Right atrium auricular region (tissue), 2 donors: ENCODE data around the gene TRPV3. TPM values are rescaled to one million over a fixed set of nuclear protein-coding genes. Genes with fewer than 3 reads are reported as not detected.
"Not testable (repeated sequence)": the region's sequence is repeated elsewhere in the genome, so short reads cannot be mapped to it uniquely, and the experiment has no call there.

ENCODE experiments used
- DNase-seq: peaks from one replicate; pipeline ENCODE4 v3.0.0-alpha.2; 2019; ENCODE audit warnings: low spot score
- H3K27ac ChIP-seq, 2 donors: fragments of 200-600 bp; sonication (generic); 1 replicate in 1 of 2; 2 replicates in 1 of 2; pipeline ENCODE4 v1.5.1; 2016 to 2019
- H3K27me3 ChIP-seq, 2 donors: fragments of 200-600 bp; sonication (generic); one replicate each; pipeline versions ENCODE4 v1.5.1 to v1.6.0; 2017 to 2019
- H3K36me3 ChIP-seq: fragments of 200-600 bp; sonication (generic); one replicate; pipeline ENCODE4 v1.5.1; 2016
- H3K4me1 ChIP-seq, 2 donors: fragments of 200-600 bp; sonication (generic); one replicate each; pipeline versions ENCODE4 v1.5.1 to v1.6.0; 2017 to 2019
- H3K4me3 ChIP-seq, 2 donors: fragments of 200-600 bp; sonication (generic); 1 replicate in 1 of 2; 2 replicates in 1 of 2; pipeline ENCODE4 v1.5.1; 2017 to 2019; ENCODE audit warnings: mild to moderate bottlenecking in 1 of 2, moderate library complexity in 1 of 2
- H3K9me3 ChIP-seq, 2 donors: fragments of 200-600 bp; sonication (generic); one replicate each; pipeline ENCODE4 v1.5.1; 2019
- CTCF ChIP-seq, 2 donors: fragments of 200-600 bp; sonication (generic); IDR thresholded peaks; one replicate each; pipeline ENCODE4 v1.5.1; 2019; ENCODE audit warnings: antibody characterized with exemption in 2 of 2
- total RNA-seq, 2 donors: library from RNA; depleted of rRNA; stranded (reverse); fragments of >200 nt; gene quantifications; one replicate each; pipeline ENCODE4 v1.1.0, GENCODE V29; 2016

Gene TRPV3
- total RNA-seq, 2 donors from 2014 or later = 0.51 to 2.8 TPM

GRCh38 chr17:3572231-3572630, 14.6 kb upstream of the TRPV3 start:
- no peak for DNase-seq
- Histone ChIP-seq H3K27me3 (no peaks in the 10 kb centered on the region), H3K36me3 (peaks cover 19% of the 10 kb centered on the region), H3K4me3 (no peak overlapping the region), H3K4me1 (no peaks in the 10 kb centered on the region), H3K27ac (no peak overlapping the region), H3K9me3 (no peaks in the 10 kb centered on the region)
- no peak for TF ChIP-seq CTCF (IDR thresholded peaks at IDR 0.05)

- no peak overlapping the region for H3K27ac ChIP-seq
- no peak overlapping the region for H3K4me3 ChIP-seq
- H3K9me3 ChIP-seq = no peaks in the 10 kb centered on the region
- no peak for DNase-seq
- H3K4me1 ChIP-seq = no peaks in the 10 kb centered on the region
- H3K36me3 ChIP-seq = peaks cover 19% of the 10 kb centered on the region
- no peaks in the 10 kb centered on the region for H3K27me3 ChIP-seq
- no peak for TF ChIP-seq CTCF (IDR thresholded peaks at IDR 0.05)
Measured at GRCh38 chr17:3571043-3571900, 13.7 kb upstream of the TRPV3 start.

GRCh38 chr17:3569534-3570137, 12.0 kb upstream of the TRPV3 start:
- Histone ChIP-seq H3K9me3 (no peaks in the 10 kb centered on the region), H3K36me3 (peaks cover 19% of the 10 kb centered on the region), H3K4me1 (no peaks in the 10 kb centered on the region), H3K27me3 (no peaks in the 10 kb centered on the region), H3K27ac (no peak overlapping the region), H3K4me3 (no peak overlapping the region)
- TF ChIP-seq CTCF (IDR thresholded peaks at IDR 0.05) = no peak
- no peak for DNase-seq

- H3K27me3 ChIP-seq = no peaks in the 10 kb centered on the region
- H3K36me3 ChIP-seq = peaks cover 12% of the 10 kb centered on the region
- no peak overlapping the region for H3K4me3 ChIP-seq
- peaks cover 0 to 8% of the 10 kb centered on the region in 2 donors for H3K4me1 ChIP-seq
- TF ChIP-seq CTCF (IDR thresholded peaks at IDR 0.05) = no peak
- H3K27ac ChIP-seq = no peak overlapping the region
- DNase-seq = no peak
- H3K9me3 ChIP-seq = no peaks in the 10 kb centered on the region
Measured at GRCh38 chr17:3566551-3566950, 8.9 kb upstream of the TRPV3 start.

GRCh38 chr17:3565143-3565542, 7.5 kb upstream of the TRPV3 start:
- no peak overlapping the region for H3K27ac ChIP-seq
- no peak overlapping the region for H3K4me3 ChIP-seq
- H3K27me3 ChIP-seq = no peaks in the 10 kb centered on the region
- peaks cover 0 to 8% of the 10 kb centered on the region in 2 donors for H3K4me1 ChIP-seq
- DNase-seq = no peak
- no peak for TF ChIP-seq CTCF (IDR thresholded peaks at IDR 0.05)
- H3K36me3 ChIP-seq = no peaks in the 10 kb centered on the region
- H3K9me3 ChIP-seq = no peaks in the 10 kb centered on the region

- not testable (repeated sequence) for H3K27ac ChIP-seq, H3K36me3 ChIP-seq, H3K4me1 ChIP-seq, H3K4me3 ChIP-seq, H3K27me3 ChIP-seq, DNase-seq, H3K9me3 ChIP-seq
Measured at GRCh38 chr17:3564241-3564640, 6.6 kb upstream of the TRPV3 start.
